ENCODE results near the gene MYO5B.

The MYO5B gene

GRCh38 chr18:49878015-49878414 is 316.9 kb downstream of the MYO5B start:
- in situ Hi-C loops (cut with HindIII; ENCODE audit: low sequenced_read_pairs) = no loop called here
- DNase-seq (ENCODE audit: low read depth, low spot score) = no peak
- no peak overlapping the region for H3K4me3 ChIP-seq (ENCODE audit: low read depth, low read length)
- TF ChIP-seq, protein P1, sequence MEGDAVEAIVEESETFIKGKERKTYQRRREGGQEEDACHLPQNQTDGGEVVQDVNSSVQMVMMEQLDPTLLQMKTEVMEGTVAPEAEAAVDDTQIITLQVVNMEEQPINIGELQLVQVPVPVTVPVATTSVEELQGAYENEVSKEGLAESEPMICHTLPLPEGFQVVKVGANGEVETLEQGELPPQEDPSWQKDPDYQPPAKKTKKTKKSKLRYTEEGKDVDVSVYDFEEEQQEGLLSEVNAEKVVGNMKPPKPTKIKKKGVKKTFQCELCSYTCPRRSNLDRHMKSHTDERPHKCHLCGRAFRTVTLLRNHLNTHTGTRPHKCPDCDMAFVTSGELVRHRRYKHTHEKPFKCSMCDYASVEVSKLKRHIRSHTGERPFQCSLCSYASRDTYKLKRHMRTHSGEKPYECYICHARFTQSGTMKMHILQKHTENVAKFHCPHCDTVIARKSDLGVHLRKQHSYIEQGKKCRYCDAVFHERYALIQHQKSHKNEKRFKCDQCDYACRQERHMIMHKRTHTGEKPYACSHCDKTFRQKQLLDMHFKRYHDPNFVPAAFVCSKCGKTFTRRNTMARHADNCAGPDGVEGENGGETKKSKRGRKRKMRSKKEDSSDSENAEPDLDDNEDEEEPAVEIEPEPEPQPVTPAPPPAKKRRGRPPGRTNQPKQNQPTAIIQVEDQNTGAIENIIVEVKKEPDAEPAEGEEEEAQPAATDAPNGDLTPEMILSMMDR (IDR thresholded peaks at IDR 0.05; ENCODE audit: low read depth, low read length) = no peak

DNA sequence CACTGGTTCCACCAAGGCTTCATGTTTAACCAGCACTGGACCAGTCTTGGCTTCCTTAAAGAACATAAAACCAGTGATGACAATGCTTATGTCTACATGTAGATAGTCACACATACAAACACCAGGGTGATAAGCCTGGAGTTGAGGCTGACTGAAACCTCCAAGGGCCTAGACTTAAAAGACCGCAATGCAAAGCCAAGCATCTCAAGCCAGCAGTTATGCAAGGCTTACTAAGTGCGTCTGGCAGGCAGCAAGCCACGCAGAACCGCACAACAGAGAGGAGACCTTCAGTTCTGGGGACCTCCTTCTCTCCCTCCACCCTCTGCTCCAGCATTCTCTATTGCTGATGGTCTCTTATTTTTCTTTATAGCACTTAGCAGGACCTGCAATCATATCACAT is 318.4 kb downstream of the MYO5B start:
- in situ Hi-C loops (cut with HindIII; ENCODE audit: low sequenced_read_pairs) = no loop called here
- DNase-seq (ENCODE audit: low read depth, low spot score) = no peak
- TF ChIP-seq, protein P1 (IDR thresholded peaks at IDR 0.05; ENCODE audit: low read depth, low read length) = no peak
- H3K4me3 ChIP-seq (ENCODE audit: low read depth, low read length) = no peak overlapping the region

DNA sequence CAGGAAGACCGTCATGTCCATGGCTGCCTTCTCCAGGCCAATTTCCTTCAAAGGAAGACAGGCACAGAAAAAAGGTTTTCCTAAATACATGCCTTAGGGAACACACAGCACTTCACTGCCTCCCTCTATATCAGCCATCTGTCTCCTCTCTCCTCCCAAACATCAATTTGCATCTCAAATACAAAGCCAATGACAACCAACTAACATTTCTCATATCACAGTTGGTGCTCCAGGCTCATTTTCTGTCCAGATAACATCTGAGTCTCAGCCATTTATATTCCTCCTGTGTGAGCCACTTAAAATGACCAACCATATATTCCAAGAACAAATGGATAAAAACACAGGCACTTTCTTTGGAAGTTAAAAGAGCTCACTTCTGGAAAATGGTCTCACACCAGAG is 319.2 kb downstream of the MYO5B start:
- TF ChIP-seq, protein P1 (IDR thresholded peaks at IDR 0.05; ENCODE audit: low read depth, low read length) = no peak
- in situ Hi-C loops (cut with HindIII; ENCODE audit: low sequenced_read_pairs) = no loop called here
- H3K4me3 ChIP-seq (ENCODE audit: low read depth, low read length) = no peak overlapping the region
- no peak for DNase-seq (ENCODE audit: low read depth, low spot score)

DNA sequence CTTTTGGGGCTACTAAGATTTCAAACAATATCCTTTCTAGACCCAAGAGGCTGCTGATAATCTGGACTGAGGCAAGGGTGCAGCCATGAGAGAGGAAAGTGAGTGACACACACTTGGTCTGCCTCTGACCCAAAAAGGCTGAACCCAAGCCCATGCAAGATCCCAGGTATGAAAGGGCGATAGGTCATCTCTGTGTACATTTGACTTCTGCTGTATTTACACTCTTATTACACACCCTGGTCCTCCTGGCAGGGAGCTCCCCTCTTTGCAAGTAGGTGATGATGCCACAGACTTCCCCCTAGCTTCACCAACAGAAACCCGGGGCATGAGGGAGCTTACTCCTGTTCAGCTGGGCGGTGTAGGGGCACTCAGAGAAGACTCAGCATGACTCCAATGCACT is 319.8 kb downstream of the MYO5B start:
- in situ Hi-C loops (cut with HindIII; ENCODE audit: low sequenced_read_pairs) = no loop called here

GRCh38 chr18:49874238-49874637 is 320.7 kb downstream of the MYO5B start:
- no peak overlapping the region for H3K4me3 ChIP-seq (ENCODE audit: low read depth, low read length)
- TF ChIP-seq, protein P1 (IDR thresholded peaks at IDR 0.05; ENCODE audit: low read depth, low read length) = no peak
- no peak for DNase-seq (ENCODE audit: low read depth, low spot score)
- in situ Hi-C loops (cut with HindIII; ENCODE audit: low sequenced_read_pairs) = no loop called here

More for the DNA sequence above, 319.8 kb downstream of the MYO5B start:
- H3K4me3 ChIP-seq (ENCODE audit: low read depth, low read length) = no peak overlapping the region
- DNase-seq (ENCODE audit: low read depth, low spot score) = no peak
- TF ChIP-seq, protein P1 (IDR thresholded peaks at IDR 0.05; ENCODE audit: low read depth, low read length) = no peak

DNA sequence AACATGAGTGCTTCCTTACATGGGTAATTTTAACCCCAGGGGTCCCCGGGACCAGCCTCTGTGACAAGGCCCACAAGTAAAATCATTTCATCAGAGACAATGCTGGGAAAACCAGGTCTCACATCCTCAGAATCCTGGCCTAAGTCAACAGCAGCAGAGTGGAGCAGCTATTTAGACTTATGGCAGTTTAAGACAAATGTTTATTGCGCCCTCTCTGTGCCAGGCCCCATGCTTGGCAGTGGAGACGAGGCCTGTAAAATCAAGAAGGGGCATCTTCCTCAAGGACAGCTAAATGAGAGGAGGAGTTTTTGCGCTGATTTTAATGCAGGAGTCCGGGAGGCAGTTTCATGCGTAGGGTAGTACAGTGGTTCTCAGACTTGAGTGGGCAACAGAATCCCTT is 325.6 kb downstream of the MYO5B start:
- no peak overlapping the region for H3K4me3 ChIP-seq (ENCODE audit: low read depth, low read length)
- TF ChIP-seq, protein P1 (IDR thresholded peaks at IDR 0.05; ENCODE audit: low read depth, low read length) = no peak
- DNase-seq (ENCODE audit: low read depth, low spot score) = no peak
- in situ Hi-C loops (cut with HindIII; ENCODE audit: low sequenced_read_pairs) = no loop called here

DNA sequence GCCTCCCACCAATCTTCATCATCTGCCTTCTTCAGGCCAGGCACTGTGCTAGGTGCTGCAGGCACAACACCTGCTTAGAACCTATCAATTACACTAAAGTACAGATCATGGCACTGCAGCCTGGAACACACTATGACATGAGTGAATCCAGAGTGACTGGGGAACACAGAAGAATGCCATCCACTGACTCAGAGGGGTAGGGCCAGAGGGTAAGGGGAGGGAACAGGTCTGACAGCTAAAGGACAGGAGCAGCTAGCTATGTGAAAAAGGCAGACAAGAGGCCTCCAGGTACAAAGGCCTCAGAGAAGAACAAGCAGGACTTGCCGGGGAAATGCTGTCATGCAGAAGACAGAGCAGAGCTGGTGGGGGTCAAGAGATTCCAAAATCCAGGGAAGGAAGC is 328.3 kb downstream of the MYO5B start:
- no peak for DNase-seq (ENCODE audit: low read depth, low spot score)
- TF ChIP-seq, protein P1 (IDR thresholded peaks at IDR 0.05; ENCODE audit: low read depth, low read length) = no peak

More for the DNA sequence above, 328.3 kb downstream of the MYO5B start:
- no peak overlapping the region for H3K4me3 ChIP-seq (ENCODE audit: low read depth, low read length)
- in situ Hi-C loops (cut with HindIII; ENCODE audit: low sequenced_read_pairs) = no loop called here

Measured in astrocyte of the spinal cord (primary cell).